ENCODE data around the gene MYADML2.

DNA sequence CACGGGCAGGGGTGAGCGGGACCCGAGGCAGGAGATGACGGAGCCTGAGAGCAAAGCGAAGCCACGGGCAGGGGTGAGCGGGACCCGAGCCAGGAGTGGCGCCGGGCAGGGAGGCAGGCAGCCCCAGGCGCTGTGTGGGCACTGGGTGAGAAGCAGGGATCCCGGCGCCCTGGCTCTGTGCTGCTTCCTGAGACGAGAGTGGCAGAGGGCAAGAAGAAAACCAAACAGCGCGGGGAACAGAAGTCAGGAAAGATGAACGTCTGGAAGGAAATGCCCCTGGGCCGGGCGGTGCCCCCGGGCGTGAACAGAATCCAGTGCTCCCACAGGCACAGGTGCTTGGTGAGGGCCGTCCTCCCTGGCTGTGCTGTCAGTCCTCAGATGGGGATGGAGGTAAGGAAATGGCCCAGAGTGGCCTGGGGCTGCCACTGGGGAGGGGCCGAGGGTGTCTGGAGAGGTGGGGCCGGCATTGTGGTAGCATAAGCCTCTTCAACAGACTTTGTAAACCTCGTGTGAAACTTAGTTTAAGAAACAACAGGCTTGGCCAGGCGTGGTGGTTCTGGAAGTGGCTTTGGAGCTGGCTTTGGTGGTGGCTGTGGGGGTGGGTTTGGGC lies 40.2 kb upstream of the MYADML2 start:
- TF ChIP-seq CTCF (IDR thresholded peaks at IDR 0.05 in 4 of 5, conservative IDR thresholded peaks at IDR 0.05 in 1 of 5) (no peak), POLR2A (IDR thresholded peaks at IDR 0.05) (no peak)
